Pulmonary artery endothelial cell (primary cell): Measurements from ENCODE around the gene CPZ. TPM values are rescaled to one million over a fixed set of nuclear protein-coding genes. Genes with fewer than 3 reads are reported as not detected.

Source experiments
- DNase-seq: peaks from one replicate; pipeline ENCODE4 v3.0.0-alpha.2; 2011; ENCODE audit warnings: low read depth, low spot score
- total RNA-seq: library from RNA; depleted of rRNA; stranded (reverse); fragments of >200 nt; gene quantifications from 2 replicates; pipeline ENCODE4 v1.2.3, GENCODE V29; 2014

CPZ gene
- total RNA-seq, 1 donor from 2014 or later = not detected

GRCh38 chr4:8579526-8580320 lies 12.8 kb upstream of the CPZ start:
- DNase-seq = no peak

DNA sequence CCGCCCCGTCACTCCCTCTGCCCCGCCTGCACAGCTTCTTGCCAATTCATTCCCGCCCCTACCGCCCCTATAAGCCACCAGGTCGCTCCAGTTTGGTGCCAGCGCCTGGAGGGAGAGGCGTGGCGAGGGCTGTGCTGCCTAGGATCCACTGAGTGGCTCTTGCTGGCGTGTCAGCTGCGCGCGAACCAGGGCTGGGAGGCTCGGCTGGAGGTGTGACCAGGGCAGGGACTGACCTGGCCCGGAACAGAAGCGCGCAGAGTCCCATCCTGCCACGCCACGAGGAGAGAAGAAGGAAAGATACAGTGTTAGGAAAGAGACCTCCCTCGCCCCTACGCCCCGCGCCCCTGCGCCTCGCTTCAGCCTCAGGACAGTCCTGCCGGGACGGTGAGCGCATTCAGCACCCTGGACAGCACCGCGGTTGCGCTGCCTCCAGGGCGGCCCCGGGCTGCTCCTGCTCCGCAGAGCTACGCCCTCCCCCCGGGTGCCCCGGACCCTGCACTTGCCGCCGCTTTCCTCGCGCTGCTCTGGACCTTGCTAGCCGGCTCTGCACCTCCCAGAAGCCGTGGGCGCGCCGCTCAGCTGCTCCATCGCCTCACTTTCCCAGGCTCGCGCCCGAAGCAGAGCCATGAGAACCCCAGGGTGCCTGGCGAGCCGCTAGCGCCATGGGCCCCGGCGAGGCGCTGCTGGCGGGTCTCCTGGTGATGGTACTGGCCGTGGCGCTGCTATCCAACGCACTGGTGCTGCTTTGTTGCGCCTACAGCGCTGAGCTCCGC lies 12.1 kb upstream of the CPZ start, which contains the start of gene GPR78:
Gene GPR78 (plus strand): TSS at position 72 of the 773 bp plus-strand sequence. CDS start 591 bp downstream, at position 663.
- DNase-seq = no peak

DNA sequence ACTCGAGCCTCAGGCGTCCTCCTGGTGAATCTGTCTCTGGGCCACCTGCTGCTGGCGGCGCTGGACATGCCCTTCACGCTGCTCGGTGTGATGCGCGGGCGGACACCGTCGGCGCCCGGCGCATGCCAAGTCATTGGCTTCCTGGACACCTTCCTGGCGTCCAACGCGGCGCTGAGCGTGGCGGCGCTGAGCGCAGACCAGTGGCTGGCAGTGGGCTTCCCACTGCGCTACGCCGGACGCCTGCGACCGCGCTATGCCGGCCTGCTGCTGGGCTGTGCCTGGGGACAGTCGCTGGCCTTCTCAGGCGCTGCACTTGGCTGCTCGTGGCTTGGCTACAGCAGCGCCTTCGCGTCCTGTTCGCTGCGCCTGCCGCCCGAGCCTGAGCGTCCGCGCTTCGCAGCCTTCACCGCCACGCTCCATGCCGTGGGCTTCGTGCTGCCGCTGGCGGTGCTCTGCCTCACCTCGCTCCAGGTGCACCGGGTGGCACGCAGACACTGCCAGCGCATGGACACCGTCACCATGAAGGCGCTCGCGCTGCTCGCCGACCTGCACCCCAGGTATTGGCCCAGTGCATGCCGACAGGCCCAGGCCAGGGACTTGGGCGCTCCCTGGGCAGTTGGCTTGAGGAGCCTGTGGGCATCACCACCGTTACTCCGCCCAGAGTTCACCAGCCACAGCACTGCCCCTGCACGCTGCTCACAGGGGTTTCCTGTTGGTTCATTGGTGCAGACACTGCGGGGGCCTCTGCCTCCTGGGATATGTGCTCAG lies 11.3 kb upstream of the CPZ start:
- DNase-seq = no peak

DNA sequence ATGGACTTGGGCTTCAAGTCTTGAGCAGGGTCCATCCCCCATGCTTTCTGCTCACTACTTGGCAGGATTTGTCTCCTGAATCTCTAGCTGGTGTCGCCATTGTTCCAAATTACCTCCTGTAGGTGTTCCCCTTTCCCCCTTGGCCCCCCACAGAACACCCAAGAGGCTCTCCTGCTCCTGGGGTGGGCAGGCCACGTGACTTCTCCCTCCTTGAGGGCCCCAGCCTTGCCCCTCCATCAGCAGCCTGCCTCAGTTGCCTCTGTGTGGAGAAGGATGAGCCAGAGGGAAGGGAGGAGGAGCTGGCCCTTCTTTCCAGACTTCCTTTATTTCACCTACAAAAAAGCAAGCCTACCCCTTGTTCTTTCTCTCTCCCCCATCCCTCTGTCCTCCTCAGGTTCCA lies 10.5 kb upstream of the CPZ start:
- DNase-seq = no peak

GRCh38 chr4:8582436-8582835 lies 10.1 kb upstream of the CPZ start:
- DNase-seq = no peak

DNA sequence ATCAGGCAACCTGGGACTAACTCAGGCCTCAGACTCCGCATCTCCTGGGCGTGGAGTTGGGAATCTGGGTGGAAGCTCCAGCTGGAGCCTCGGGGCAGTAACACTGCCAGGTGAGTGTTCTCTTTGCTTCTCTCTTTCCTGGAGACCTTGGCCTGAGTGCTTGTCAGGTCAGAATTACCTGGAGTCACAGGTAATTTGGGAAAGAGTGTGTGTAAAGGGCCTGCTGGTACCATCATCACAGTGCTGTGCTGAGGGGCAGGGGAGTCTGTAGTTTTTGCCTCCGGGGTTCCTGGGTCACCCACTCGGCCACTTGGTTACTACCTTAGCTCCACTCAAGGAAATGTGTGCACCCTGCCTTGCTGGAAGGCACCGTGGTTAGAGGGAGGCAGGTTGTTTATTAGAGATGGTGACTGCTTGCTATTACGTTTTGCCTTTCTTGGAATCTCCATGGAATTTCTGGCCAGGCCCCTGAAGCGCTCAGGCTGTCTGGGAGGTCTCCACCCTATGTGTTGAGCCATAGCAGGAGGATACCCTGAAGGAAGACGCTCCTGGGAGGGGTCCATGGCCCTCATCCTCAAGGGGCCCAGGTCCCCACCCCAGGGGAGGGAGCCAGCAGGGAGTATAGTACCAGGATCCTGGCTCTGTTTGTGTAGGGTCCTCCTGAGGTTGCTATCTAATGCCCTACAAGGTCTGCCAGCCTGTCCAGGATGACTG lies 9.5 kb upstream of the CPZ start:
- DNase-seq = no peak

- DNase-seq = no peak
These were observed 8.9 kb upstream of the CPZ start for GRCh38 chr4:8583655-8584025.

DNA sequence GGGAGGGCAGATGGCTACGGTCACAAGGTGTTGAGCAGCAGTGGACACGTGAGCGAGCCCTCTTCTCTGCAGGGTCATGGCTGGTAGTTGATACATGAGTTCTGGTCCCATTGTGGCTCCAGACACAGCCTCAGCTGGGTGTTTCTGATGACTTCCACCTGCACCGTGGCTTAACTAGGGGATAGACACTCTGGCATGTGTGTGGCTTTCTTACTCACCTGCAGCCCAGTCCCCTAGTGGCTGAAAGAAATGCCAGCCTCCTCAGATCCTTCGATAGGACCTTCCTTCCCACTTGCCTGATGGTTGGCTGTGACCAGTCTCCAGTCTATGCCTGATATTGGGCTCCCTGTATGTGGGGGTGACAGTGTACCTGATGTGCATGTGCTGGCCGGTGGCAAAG lies 7.4 kb upstream of the CPZ start:
- DNase-seq = no peak

GRCh38 chr4:8585721-8586212 lies 6.8 kb upstream of the CPZ start:
- no peak for DNase-seq

GRCh38 chr4:8586246-8586645 lies 6.3 kb upstream of the CPZ start:
- DNase-seq = no peak

DNA sequence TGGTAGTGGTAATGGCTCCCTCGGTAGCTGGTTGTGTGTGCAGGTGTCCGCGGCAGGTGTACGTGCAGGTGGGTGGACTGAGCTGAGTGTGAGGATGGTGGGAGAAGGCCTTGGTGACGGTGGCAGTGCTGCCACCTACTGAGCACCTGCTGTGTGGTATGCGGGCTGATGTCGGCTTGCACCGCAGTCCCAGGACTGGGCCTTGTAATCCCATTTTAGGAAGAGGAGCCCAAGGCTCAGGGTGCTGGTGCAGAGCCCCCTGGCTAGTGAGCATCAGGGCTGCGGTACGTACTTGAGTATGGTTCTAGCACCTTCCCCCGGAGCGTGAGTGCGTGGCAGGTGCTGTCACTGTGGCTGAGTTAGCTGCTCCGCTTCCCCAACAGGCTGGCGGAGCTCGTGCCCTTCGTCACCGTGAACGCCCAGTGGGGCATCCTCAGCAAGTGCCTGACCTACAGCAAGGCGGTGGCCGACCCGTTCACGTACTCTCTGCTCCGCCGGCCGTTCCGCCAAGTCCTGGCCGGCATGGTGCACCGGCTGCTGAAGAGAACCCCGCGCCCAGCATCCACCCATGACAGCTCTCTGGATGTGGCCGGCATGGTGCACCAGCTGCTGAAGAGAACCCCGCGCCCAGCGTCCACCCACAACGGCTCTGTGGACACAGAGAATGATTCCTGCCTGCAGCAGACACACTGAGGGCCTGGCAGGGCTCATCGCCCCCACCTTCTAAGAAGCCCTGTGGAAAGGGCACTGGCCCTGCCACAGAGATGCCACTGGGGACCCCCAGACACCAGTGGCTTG lies 5.7 kb upstream of the CPZ start:
- no peak for DNase-seq

DNA sequence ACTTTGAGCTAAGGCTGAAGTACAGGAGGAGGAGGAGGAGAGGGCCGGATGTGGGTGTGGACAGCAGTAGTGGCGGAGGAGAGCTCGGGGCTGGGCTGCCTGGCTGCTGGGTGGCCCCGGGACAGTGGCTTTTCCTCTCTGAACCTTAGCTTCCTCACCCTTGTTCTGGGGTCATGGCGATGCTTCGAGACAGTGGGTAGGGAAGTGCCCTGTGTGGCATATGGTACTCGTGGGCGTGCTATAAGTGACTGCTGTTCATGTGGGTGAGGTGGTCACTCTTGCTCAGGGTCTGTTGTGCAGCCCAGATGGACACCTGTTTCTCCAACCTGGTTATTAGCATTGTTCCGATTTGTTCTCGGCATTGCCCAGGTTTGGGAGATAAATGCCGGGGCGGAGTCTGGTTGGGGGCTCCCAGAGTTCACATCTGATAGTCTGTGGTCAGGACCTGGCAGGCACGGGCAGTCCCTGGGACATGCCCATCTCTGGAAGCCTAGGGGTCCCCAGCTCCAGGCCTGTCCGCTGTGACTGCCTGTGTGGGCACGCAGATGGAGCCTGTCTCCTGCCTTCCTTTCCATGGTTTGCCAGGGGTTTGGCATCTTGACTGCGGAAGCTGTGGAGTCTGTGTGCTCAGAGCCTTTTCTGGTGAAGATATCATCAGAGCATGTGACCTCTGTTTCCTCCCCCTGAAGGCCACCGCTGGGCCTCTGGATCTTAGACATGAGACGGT lies 4.9 kb upstream of the CPZ start:
- no peak for DNase-seq

DNA sequence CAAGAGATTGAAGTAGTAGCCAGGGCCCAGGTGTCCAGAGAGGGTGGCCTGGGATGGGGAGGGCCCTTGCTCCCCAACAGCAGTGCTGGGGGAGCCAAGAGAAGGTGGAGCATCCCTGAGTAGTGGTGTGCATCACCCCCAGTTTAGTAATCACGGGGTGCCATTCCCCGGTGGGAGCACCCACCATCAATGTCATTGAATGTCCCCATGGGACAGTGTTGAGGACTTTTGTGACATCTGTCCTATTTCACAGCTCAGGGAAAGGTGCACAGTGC lies 4.4 kb upstream of the CPZ start:
- no peak for DNase-seq

DNA sequence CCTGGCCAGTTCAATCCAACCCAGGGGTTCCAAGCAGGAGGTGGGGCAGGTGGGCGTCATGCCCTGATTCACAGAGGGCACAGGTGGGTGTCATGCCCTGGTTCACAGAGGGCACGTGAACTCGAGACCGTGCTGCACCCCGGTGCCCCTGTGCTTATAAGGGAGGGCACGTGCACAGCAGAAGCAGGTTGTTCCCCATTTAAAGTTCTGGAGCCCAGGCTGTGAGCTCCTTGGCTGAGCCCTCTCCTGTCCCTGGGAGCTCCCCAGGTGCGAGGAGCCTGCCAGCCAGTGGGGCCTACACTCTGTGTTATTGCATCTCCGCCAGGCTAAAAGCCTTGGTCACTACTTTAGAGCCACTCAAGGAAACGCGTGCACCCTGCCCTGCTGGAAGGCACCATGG lies 3.2 kb upstream of the CPZ start:
- DNase-seq = no peak

DNA sequence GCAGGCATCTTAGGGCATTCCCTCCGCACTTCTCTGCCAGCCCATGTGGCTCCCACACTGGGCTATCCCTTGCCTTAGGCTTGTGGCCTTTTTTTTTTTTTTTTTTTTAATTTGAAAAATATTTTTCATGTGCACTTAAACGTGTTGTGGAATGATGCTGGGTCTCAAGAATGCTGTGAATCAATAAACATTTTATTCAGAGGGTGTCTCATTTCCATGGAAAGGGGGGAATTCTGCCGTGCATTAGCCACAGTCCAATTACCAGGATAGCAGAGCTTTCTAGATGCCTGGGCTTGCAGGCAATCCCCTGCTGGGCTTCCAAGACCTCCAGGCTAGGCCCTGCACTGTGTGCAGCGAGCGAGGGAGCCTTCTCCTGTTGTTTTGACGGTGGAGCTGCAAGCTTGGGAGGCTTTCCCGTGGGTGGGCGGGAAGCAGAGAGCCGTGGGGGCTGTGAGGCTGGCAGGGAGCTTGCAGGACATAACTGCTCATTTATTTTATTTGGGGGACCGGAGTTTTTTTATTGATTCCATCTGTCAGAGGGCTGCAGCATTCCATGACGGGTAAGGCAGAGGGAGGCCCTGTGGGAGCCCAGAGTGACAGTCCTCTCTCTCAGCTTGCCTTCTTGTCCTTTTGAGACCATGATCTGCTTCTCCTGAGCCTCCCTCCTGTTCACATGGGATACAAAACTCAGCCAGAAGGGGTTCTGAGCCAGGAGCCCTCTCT lies 2.6 kb upstream of the CPZ start:
- DNase-seq = no peak

- DNase-seq = no peak
These were observed 2.1 kb upstream of the CPZ start for GRCh38 chr4:8590546-8590880.

DNA sequence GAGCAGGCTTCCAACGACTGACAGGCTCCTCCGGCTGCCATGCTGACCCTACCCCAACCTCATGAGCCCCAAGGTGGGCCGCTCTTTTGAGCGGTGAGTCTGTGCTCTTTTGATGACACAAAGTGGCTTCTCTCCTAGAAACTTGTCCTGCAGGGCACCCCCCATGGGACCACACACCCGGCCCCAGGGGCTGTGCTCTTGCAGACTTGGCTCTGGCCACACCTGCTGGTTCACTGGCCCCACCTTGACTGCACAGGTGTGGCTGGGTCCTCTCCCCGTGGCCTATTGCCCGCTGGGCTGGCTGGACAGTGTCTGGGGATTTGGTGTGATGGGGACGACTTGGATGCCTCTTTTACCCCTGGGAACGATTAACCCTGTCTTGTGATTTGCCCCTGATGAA lies 1.5 kb upstream of the CPZ start:
- DNase-seq = no peak

GRCh38 chr4:8591626-8592365 lies 769 bp upstream of the CPZ start:
- no peak for DNase-seq
